Stimulated activated CD4-positive, alpha-beta T cell treated with anti-CD3 and anti-CD28 coated beads, TNF-alpha, amount 100 ng/mL, for 1 hour (primary cell): ENCODE measurements around the gene FAM174B.
"Not testable (repeated sequence)": the region's sequence is repeated elsewhere in the genome, so short reads cannot be mapped to it uniquely, and the experiment has no call there.

Source experiments
- DNase-seq, 3 donors: peaks; one replicate each; pipeline ENCODE4 v3.0.0-alpha.2; 2020; ENCODE audit warnings: low read depth in 3 of 3, low spot score in 1 of 3

The FAM174B gene

DNA sequence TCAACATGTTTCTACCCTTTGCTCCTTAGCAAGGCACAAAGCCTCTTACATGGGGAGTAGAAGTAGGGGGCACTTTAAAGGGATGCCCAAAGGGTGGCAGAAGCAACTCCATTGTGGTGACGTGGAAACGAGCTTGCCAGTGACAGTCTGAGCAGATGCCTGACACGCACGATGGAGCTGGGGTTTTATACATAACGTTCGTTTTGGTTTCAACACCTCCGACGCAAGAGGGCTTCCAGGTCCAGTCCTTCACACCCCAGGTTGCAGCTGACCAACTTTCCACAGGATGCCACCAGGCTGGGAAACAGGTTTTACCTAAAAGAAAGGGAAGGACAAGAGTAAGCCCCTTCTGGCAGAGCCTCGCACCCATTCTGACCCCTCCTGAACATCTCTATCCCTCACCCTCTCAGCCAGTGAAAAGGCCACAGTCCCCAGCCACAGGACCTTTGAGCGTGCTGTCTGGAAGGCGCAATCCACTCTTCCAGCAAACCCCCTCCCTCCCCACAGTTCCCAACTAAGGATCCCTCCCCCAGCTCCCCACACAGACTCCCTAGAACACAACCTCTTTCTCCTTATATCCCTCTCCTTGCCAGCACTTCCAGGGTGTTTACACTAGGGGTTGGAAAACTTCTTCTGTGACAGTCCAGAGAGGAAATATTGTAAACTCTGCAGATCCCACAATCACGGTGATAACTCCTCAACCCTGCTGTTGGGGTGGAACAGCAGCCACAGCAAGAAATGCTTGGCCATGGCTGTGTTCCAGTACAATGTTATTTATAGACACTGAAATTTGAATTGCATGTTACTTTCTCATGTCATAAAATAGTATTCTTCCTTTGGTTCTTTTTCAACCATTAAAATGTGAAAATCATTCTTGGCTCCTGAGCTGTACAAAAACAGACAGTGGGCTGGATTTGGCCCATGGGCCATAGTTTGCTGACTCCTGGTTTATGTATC, 36.2 kb downstream of the FAM174B start:
- DNase-seq, result no peak

GRCh38 chr15:92617549-92618520, 37.7 kb downstream of the FAM174B start:
- no peak for DNase-seq

GRCh38 chr15:92616621-92617548, 38.7 kb downstream of the FAM174B start:
- DNase-seq, result no peak

GRCh38 chr15:92614791-92615785, 40.5 kb downstream of the FAM174B start:
- DNase-seq, result no peak

GRCh38 chr15:92614301-92614700, 41.3 kb downstream of the FAM174B start:
- no peak for DNase-seq

DNA sequence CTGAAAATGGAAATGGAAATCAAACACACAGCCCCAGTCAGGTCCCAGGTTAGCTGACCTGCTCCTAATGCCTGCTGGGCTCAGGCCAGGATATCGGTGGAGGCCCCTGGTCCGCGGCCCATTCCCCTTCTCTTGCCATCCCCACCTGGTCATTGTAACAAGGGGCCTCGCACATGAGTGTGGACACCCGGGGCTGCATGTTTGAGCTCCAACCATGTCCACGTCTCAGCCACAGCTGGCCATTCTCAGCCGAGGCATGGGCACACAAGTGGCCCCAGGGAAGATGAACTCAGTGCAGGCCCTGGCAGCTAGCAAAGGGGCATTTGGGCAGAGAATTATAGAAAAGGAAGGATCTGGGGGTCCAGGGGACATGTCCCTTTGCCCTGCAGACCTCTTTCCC, 41.7 kb downstream of the FAM174B start:
- no peak for DNase-seq

GRCh38 chr15:92612891-92613290, 42.7 kb downstream of the FAM174B start:
- no peak for DNase-seq

DNA sequence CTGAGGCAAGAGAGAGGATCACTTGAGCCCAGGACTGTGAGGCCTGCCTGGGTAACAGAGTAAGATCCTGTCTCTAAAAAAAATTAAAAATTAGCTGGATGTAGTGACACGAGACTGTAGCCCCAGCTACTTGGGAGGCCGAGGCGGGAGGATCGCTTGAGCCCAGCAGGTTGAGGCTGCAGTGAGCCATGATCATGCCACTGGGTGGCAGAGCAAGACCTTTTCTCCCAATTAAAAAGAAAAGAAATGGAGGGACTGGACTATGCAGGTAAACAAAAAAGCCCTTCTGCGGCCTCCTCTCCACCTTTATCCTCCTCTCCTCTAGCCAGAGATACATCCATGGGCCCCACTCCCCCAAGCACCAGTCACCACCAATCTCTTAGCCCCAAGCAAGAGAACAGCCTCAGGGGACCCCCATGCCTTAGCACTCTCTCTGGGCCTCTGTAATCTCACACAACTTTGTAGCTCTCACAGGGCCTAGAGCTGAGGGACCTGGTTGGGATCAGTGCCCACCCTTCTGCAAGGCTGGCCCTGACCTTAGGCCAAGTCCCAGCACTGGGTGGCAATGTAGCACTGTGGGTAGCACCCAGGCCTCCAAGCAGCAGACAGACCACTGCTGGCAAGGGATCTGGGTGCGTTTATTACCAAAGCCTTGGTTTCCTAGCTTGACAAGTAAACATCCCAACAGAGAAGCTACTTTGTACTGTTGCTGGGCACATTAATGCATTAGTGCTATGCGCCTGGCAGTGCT, 43.4 kb downstream of the FAM174B start:
- no peak for DNase-seq

GRCh38 chr15:92611150-92611549, 44.4 kb downstream of the FAM174B start:
- DNase-seq, result no peak

DNA sequence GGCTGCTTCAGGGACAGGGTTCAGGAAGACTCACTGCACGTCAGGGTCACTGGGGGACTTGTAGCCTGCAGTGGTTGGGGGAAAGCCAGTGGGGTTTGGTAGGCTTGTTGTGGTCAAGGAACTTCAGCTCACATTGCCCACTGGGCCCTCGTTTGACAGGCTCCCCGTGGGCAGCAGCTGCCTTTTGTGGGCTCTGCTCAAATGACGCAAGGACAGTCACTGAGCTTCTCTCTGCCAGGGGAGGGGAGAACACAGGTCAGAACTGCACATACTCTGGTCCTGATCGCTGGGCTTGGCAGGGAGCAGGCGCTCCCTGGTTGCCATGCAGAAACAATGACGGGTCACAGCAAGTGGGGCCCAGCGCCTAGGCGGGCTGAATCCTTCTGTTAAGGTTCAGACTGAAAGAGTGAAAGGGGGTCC, 45.5 kb downstream of the FAM174B start:
- DNase-seq, result no peak

GRCh38 chr15:92608866-92609700, 46.5 kb downstream of the FAM174B start:
- DNase-seq, result no peak

DNA sequence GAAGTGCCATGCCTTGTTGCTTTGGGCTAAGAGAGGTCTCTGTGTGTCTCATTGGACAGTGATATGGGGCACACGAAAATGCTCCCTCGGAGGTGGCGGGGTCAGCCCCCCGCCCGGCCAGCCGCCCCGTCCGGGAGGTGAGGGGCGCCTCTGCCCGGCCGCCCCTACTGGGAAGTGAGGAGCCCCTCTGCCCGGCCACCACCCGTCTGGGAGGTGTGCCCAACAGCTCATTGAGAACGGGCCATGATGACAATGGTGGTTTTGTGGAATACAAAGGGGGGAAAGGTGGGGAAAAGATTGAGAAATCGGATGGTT, 48.8 kb downstream of the FAM174B start:
- DNase-seq, result not testable (repeated sequence)

GRCh38 chr15:92606126-92606835, 49.3 kb downstream of the FAM174B start:
- DNase-seq, result no peak

- no peak for DNase-seq
Measured at GRCh38 chr15:92605225-92605944, 50.2 kb downstream of the FAM174B start.

GRCh38 chr15:92603743-92604470, 51.7 kb downstream of the FAM174B start:
- no peak for DNase-seq

GRCh38 chr15:92603278-92603677, 52.3 kb downstream of the FAM174B start:
- DNase-seq, result no peak
